ENCODE measurements around the gene FAM47C.

The FAM47C gene

GRCh38 chrX:36973575-36973974 lies 34.6 kb upstream of the FAM47C start:
- H3K4me3 ChIP-seq (replicated peaks; ENCODE audit: insufficient read depth, low read length), result no peak overlapping the region
- TF ChIP-seq, protein P1, sequence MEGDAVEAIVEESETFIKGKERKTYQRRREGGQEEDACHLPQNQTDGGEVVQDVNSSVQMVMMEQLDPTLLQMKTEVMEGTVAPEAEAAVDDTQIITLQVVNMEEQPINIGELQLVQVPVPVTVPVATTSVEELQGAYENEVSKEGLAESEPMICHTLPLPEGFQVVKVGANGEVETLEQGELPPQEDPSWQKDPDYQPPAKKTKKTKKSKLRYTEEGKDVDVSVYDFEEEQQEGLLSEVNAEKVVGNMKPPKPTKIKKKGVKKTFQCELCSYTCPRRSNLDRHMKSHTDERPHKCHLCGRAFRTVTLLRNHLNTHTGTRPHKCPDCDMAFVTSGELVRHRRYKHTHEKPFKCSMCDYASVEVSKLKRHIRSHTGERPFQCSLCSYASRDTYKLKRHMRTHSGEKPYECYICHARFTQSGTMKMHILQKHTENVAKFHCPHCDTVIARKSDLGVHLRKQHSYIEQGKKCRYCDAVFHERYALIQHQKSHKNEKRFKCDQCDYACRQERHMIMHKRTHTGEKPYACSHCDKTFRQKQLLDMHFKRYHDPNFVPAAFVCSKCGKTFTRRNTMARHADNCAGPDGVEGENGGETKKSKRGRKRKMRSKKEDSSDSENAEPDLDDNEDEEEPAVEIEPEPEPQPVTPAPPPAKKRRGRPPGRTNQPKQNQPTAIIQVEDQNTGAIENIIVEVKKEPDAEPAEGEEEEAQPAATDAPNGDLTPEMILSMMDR (IDR thresholded peaks at IDR 0.05; ENCODE audit: insufficient read depth, low read length), result no peak
- TF ChIP-seq GABPA (IDR thresholded peaks at IDR 0.05; ENCODE audit: low read depth) (no peak), SPI1 (IDR thresholded peaks at IDR 0.05; ENCODE audit: borderline replicate concordance, low read depth) (no peak), POLR2AphosphoS5 (IDR thresholded peaks at IDR 0.05; ENCODE audit: low read depth) (no peak), REST (IDR thresholded peaks at IDR 0.05; ENCODE audit: insufficient replicate concordance, low read depth) (no peak)
- H3K27ac ChIP-seq (replicated peaks), result no peak overlapping the region
- H3K27me3 ChIP-seq (ENCODE audit: insufficient read depth, poor library complexity, severe bottlenecking), result no peaks in the 10 kb centered on the region
- no peak for DNase-seq (ENCODE audit: low read depth in 1 of 2, low spot score in 1 of 2)

DNA sequence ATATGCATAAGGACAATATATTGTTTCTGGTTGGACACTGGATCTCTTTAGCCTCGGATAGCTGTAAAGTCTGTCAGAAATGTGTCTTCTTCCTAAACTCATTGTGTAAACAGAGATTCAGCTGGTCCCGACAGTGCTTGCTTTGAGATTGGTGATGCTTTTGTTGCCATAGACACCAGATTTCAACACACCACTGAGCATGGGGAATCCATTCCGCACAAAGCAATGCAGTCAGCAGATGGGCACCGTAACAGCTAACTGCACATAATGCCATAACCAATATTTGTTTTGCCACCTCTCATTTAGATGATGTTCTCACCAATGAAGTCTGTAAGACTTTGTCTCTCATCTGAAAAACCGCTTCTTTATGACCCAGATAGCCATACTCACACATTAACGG lies 33.3 kb upstream of the FAM47C start:
- no peaks in the 10 kb centered on the region for H3K27me3 ChIP-seq (ENCODE audit: insufficient read depth, poor library complexity, severe bottlenecking)
- DNase-seq (ENCODE audit: low read depth in 1 of 2, low spot score in 1 of 2), result no peak
- no peak overlapping the region for H3K27ac ChIP-seq (replicated peaks)
- TF ChIP-seq SPI1 (IDR thresholded peaks at IDR 0.05; ENCODE audit: borderline replicate concordance, low read depth), result no peak
- TF ChIP-seq, protein P1 (IDR thresholded peaks at IDR 0.05; ENCODE audit: insufficient read depth, low read length), result no peak
- no peak overlapping the region for H3K4me3 ChIP-seq (replicated peaks; ENCODE audit: insufficient read depth, low read length)

- no peak for TF ChIP-seq SPI1 (IDR thresholded peaks at IDR 0.05; ENCODE audit: borderline replicate concordance, low read depth)
- no peak for TF ChIP-seq REST (IDR thresholded peaks at IDR 0.05; ENCODE audit: insufficient replicate concordance, low read depth)
- no peak for TF ChIP-seq GABPA (IDR thresholded peaks at IDR 0.05; ENCODE audit: low read depth)
- TF ChIP-seq, protein P1 (IDR thresholded peaks at IDR 0.05; ENCODE audit: insufficient read depth, low read length), result no peak
- TF ChIP-seq POLR2AphosphoS5 (IDR thresholded peaks at IDR 0.05; ENCODE audit: low read depth), result no peak
- no peak for DNase-seq (ENCODE audit: low read depth in 1 of 2, low spot score in 1 of 2)
- no peak overlapping the region for H3K27ac ChIP-seq (replicated peaks)
- no peak overlapping the region for H3K4me3 ChIP-seq (replicated peaks; ENCODE audit: insufficient read depth, low read length)
- no peaks in the 10 kb centered on the region for H3K27me3 ChIP-seq (ENCODE audit: insufficient read depth, poor library complexity, severe bottlenecking)
These were observed 29.3 kb upstream of the FAM47C start for GRCh38 chrX:36978886-36979285.

DNA sequence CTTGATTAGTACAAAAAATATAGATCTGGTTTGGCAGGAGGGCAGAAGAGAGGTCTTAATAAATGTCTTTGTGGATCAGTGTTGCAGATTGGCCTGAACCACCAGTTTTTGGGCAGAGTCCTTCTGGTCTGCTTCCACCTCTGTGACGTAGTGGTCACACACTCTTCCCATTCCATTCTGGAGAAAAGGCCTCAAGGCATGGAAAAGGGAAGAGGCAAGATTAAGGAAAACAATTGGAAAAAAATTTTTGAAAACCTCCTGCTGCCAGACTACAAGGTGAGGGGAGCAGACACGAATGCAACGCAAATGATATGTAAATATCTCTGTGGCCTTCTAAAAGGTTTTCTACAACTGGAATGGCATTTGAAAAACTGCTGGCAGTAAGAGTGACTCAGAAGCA lies 24.3 kb upstream of the FAM47C start:
- Histone ChIP-seq H3K27me3 (ENCODE audit: insufficient read depth, poor library complexity, severe bottlenecking) (no peaks in the 10 kb centered on the region), H3K4me3 (replicated peaks; ENCODE audit: insufficient read depth, low read length) (no peak overlapping the region), H3K27ac (replicated peaks) (no peak overlapping the region)
- TF ChIP-seq GABPA (IDR thresholded peaks at IDR 0.05; ENCODE audit: low read depth) (no peak), POLR2AphosphoS5 (IDR thresholded peaks at IDR 0.05; ENCODE audit: low read depth) (no peak), REST (IDR thresholded peaks at IDR 0.05; ENCODE audit: insufficient replicate concordance, low read depth) (no peak), SPI1 (IDR thresholded peaks at IDR 0.05; ENCODE audit: borderline replicate concordance, low read depth) (no peak)
- TF ChIP-seq, protein P1 (IDR thresholded peaks at IDR 0.05; ENCODE audit: insufficient read depth, low read length), result no peak
- no peak for DNase-seq (ENCODE audit: low read depth in 1 of 2, low spot score in 1 of 2)

All from HL-60 (cell line).